ENCODE results near the gene FGD3.
"Not testable (repeated sequence)": the region's sequence is repeated elsewhere in the genome, so short reads cannot be mapped to it uniquely, and the experiment has no call there.

FGD3 gene

DNA sequence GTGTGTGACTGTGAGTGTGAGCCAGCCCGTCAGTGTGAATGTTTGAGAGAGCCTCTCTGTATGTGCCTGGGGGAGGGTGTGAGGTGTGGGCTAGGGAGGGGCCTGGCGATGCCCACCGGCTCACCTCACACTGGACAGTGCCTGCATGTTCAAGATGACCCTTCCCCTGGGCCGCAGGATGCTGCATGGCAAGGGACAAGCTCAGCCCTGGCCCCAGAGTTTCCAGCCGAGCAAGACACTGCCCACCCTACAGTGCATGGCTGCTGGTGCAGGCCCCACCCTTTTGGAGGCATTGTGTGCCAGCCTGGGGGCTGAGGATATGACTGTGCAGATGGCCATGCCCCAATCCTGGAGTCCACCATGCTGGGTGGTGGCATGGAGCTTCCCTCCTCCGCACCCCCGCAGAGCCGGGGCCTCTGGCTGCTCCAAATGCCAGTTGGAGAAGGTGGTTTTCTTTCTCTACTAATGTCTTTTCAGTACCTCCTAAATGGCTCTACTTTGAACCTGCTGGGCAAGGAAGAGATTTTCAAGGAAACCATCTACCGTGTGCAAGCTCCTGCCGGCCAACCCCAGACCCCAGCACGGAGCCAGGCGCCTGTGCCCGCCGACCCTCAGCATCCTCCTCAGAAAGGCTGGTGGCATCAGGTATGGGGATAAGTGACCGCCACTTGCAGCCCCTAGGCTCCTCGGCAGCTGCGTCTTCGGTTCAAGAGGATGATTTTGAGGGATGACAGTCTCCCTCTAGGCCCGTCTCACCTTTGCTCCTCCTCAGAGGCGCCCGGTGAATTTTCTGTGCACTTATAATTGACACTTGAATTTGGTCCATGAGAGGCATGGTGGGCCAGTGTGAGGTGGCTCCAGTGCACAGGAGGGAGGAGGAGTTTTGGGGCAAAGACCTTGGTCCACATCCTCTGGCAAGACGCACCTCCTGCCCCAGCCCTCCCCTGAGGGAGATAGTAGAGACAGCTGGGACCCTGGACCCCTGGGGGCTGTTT is 27.7 kb downstream of the FGD3 start:
- DNase-seq (ENCODE audit: low spot score) = no peak

DNA sequence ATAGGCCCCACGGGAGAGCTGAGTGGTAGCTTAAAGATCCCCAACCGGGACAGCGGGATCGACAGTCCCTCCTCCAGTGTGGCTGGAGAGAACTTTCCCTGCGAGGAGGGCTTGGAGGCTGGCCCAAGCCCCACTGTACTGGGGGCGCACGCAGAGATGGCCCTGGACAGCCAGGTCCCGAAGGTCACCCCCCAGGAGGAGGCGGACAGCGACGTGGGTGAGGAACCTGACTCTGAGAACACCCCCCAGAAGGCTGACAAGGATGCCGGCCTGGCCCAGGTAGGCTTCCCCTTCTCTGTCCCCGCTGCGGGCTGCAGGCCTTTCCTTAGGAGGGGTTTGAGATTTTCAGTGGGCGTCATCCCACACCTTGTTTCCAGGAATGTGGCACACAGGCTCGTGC is 29.1 kb downstream of the FGD3 start:
- no peak for DNase-seq (ENCODE audit: low spot score)

GRCh38 chr9:92977279-92977678 is 30.0 kb downstream of the FGD3 start:
- no peak for DNase-seq (ENCODE audit: low spot score)

DNA sequence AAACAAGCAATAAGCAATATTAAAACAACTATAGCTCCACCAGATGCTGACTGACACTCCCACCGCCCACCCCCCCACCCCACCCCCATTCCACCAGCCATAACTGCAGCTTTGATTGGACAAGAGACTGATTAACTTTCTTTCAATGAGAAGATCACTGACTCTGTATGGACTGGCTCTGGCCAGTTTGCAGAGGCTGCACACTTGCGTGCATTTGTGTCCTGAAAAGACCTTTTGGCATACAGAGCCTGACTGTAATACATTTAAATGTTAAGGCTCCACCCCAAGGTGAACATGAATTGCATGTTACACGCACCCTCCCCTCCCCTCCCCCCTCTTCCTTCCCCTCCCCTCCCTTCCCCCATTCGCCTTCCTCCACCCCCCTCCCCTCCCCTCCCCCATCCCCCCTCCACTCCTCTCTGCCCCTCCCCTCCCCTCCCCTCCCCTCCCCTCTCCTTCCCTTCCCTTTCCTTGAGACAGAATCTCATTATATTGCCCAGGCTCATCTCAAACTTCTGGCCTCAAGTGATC is 31.1 kb downstream of the FGD3 start:
- DNase-seq (ENCODE audit: low spot score) = no peak

GRCh38 chr9:92979283-92980056 is 32.1 kb downstream of the FGD3 start:
- DNase-seq (ENCODE audit: low spot score) = no peak

GRCh38 chr9:92980085-92980745 is 32.9 kb downstream of the FGD3 start:
- DNase-seq (ENCODE audit: low spot score) = no peak

GRCh38 chr9:92982130-92982529 is 34.8 kb downstream of the FGD3 start:
- DNase-seq (ENCODE audit: low spot score) = no peak

DNA sequence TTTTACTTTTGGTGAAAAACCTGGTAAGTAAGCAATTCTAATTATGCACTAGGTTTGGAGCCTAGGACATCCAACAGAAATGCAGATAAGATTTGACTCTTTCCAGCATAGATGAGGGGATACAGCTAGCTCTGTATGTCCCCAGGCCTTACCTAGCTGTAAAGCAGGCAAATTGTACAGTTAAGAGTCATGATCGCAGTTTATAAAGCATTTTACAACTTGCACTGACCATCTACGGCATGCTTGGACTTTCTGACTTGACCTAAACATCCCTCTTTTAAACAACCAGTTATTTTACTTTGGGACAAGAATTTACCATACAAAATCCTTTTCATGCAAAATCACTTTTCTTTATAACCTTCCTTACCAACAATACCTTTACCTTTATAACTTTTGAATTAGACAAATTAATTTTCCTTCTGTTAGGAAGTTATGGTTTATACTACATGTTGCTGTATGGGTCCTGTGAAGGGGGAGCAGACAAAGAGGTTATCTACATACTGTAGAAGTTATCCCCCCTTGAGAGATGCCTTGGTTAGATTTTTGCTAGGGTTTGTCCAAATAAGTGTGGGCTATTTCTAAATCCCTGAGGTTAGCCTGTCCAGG is 36.8 kb downstream of the FGD3 start:
- DNase-seq (ENCODE audit: low spot score) = no peak

- DNase-seq (ENCODE audit: low spot score) = no peak
Observed at GRCh38 chr9:92984976-92985375, 37.7 kb downstream of the FGD3 start.

GRCh38 chr9:92986176-92987119 is 39.1 kb downstream of the FGD3 start:
- DNase-seq (ENCODE audit: low spot score) = no peak

- DNase-seq (ENCODE audit: low spot score) = no peak
Observed at GRCh38 chr9:92988215-92988768, 41.0 kb downstream of the FGD3 start.

DNA sequence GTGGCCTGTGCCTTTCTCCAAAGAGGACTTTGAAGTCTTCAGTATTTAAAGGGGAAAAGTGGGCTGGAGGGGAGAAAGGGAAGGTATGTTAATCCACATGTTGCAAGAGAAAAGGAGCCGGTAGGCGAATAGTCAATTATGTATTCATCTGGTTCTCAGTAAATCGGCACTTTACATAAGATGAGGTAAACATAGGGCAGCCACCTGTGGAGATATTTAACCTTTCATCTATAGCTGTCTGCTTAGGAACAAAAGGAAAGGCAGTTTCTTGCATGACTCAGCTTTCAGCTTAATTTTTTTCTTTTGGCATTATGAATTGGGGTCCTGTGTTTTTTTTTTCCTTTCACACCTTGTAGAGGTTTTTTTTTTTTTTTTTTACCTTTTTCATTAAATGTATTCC is 42.2 kb downstream of the FGD3 start:
- DNase-seq (ENCODE audit: low spot score) = no peak

DNA sequence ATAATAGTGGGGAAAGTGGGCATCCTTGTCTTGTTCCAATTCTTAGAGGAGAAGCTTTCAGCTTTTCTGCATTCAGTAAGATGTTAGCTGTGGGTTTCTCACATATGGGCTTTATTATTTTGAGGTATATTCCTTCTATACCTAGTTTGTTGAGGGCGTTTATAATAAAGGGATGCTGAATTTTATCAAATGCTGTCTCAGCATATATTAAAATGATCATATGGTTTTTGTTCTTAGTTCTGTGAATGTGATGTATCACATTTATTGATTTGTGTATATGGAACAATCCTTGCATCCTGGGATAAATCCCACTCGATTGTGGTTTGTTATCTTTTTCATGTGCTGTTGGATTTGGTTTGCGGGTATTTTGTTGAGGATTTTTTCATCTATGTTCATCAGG is 43.1 kb downstream of the FGD3 start:
- DNase-seq (ENCODE audit: low spot score) = no peak

- DNase-seq (ENCODE audit: low spot score) = no peak
Observed at GRCh38 chr9:92992549-92992948, 45.2 kb downstream of the FGD3 start.

DNA sequence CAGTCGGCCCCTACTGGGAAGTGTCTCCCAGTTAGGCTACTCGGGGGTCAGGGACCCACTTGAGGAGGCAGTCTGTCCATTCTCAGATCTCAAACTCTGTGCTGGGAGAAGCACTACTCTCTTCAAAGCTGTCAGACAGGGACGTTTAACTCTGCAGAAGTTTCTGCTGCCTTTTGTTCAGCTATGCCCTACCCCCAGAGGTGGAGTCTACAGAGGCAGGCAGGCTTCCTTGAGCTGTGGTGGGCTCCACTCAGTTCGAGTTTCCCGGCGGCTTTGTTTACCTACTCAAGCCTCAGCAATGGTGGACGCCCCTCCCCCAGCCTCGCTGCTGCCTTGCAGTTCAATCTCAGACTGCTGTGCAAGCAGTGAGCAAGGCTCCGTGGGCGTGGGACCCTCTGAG is 51.5 kb downstream of the FGD3 start:
- DNase-seq (ENCODE audit: low spot score) = not testable (repeated sequence)

- no peak for DNase-seq (ENCODE audit: low spot score)
Observed at GRCh38 chr9:93001031-93001430, 53.7 kb downstream of the FGD3 start.

DNA sequence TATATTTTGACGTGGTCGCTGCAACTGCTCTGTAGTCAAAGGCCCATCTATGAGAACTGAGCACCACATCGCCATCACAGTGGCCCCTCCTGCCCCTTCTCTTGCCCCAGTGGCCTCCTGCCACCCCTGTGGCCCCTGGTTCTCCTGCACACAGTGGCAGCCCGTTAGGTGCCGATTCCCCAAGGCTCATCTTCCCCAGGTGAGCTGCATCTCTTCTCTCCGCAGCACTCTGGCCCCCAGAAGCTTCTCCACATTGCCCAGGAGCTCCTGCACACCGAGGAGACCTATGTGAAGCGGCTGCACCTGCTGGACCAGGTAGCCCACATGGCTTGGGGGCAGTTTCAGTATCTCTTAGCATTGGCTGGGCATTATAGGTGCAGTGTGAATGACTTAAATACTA is 55.4 kb downstream of the FGD3 start:
- DNase-seq (ENCODE audit: low spot score) = no peak

GRCh38 chr9:93003552-93004407 is 56.5 kb downstream of the FGD3 start:
- DNase-seq (ENCODE audit: low spot score) = peak; percentile 58

DNA sequence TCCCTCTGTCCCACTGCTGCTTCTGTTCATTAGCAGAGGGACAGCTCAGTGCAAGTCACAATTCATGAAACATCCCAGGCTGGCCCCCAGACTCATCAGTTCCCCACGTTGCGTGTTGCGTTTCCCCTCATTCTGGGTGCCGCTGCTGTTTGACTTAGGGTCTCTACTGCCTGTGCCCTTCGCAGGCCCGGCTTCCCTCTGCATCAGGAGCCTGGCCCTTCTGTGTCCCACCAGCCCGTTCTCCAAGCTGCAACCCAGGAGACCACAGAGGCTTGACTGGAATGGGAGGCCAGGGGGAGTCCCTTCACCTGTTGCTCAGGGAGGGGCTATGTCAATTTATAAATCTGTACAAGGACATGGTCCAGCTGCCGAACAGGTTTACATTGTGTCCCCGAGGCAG is 57.2 kb downstream of the FGD3 start:
- DNase-seq (ENCODE audit: low spot score) = no peak
